ENCODE results near the gene SCRN1.

DNA sequence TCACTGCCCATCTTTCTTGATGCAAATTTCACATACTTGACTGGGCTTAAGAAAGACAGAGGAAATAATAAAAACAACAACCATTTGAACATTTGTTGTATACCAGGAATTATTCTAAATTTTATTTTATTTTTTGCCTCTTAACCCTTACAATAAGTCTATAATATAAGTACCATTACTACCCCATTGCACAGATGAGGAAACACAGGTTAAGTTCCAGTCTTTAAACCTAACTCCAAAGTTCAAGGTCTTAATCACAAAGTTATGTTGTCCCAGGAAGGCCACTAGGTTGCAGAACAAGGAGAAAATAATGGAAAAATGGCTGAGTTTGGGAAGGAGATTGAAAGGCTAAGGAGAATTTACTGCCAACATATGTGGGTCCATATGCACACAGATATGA lies 33.4 kb upstream of the SCRN1 start:
- TF ChIP-seq, protein P1, sequence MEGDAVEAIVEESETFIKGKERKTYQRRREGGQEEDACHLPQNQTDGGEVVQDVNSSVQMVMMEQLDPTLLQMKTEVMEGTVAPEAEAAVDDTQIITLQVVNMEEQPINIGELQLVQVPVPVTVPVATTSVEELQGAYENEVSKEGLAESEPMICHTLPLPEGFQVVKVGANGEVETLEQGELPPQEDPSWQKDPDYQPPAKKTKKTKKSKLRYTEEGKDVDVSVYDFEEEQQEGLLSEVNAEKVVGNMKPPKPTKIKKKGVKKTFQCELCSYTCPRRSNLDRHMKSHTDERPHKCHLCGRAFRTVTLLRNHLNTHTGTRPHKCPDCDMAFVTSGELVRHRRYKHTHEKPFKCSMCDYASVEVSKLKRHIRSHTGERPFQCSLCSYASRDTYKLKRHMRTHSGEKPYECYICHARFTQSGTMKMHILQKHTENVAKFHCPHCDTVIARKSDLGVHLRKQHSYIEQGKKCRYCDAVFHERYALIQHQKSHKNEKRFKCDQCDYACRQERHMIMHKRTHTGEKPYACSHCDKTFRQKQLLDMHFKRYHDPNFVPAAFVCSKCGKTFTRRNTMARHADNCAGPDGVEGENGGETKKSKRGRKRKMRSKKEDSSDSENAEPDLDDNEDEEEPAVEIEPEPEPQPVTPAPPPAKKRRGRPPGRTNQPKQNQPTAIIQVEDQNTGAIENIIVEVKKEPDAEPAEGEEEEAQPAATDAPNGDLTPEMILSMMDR (IDR thresholded peaks at IDR 0.05) = no peak
- TF ChIP-seq POLR2A (IDR thresholded peaks at IDR 0.05) = no peak
- no peak for TF ChIP-seq EP300 (IDR thresholded peaks at IDR 0.05)
